NOMO-1 (cell line): ENCODE data around the gene PRODH2.
A peak's percentile ranks its signal among the peaks of the same experiment; 100 is the strongest.

Experiments
- DNase-seq, 2 experiments: peaks; one replicate each; lab custom pipeline; 2025; ENCODE audit not compliant: unreplicated experiment in 2 of 2; lab: John Stamatoyannopoulos, UW

The PRODH2 gene

DNA sequence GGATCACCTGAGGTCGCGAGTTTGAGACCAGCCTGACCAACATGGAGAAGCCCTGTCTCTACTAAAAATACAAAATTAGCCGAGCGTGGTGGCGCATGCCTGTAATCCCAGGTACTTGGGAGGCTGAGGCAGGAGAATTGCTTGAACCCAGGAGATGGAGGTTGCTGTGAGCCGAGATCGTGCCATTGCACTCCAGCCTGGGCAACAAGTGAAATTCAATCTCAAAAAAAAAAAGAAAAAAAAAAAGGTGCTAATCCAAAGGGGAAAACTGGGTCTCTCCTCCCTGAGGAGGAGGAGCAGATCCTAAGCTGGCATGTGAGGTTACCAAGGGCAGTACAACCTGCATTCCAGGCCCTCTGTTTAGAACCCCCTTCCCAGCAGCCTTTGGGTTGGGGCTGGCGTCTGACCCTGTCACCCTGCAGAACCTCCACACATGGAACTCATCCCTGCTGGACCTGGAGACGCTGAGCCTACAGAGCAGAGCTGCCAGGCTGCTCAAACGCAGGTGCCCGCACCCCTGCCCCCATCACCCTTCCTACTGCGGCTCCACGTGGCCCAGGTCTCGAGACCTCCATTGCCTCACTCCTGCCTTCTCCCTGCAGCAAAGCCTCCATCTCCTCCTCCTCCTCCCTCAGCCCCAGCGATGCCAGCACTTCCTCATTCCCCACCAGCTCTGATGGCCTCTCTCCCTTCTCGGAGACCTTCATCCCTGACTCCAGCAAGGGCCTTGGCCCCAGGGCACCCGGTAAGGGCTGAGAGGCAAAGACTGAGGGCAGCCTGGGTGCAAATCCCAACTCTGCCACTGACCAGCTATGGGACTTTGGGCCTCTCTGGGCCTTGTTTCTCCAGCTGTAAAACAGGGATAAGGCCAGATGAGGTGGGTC lies 48.0 kb downstream of the PRODH2 start:
- DNase-seq = no peak

DNA sequence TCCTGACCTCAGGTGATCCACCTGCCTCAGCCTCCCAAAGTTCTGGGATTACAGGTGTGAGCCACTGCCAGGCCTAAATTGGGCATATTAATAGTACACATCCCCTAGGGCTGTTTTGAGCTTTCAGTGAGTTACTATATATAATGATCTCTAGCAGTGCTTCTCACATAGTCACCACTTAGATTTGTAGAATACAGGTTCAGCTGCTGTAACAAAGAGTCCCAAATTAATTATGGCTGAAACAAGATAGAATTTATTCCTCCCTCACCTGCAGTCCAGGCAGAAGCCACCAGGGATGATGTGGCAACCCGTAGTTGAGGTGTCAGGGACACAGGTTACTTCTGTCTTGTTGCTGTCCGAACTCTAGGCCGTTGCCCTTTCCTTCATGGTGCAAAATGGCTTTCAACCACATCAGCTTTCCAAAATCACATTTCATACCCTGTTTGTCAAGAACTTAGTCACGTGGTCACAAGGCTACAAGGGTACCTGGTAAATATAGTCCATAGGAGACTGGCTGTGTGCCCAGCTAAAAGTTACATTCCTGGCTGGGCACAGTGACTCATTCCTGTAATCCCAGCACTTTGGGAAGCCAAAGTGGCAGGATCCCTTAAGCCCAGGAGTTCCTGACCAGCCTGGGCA lies 51.8 kb downstream of the PRODH2 start:
- DNase-seq = no peak

DNA sequence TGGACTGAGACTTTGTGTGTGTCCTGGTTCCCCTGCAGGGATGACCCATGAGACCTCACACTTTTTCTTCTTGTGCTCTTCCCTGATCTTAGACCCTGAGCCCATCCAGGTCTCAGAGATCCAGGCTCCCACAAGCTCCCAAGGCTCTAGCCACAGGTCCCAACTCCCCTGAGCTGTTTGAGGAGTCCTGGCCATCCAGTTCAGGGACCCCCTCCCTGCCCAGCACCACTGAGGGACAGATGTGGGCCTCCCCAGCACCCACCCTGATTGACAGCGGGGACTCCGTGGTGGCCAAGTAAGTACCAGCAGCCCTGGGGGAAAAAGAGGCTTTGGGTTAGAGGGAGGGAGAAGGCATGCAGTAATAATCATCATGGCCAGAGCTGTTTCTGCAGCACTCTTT lies 52.9 kb downstream of the PRODH2 start:
- no peak for DNase-seq

DNA sequence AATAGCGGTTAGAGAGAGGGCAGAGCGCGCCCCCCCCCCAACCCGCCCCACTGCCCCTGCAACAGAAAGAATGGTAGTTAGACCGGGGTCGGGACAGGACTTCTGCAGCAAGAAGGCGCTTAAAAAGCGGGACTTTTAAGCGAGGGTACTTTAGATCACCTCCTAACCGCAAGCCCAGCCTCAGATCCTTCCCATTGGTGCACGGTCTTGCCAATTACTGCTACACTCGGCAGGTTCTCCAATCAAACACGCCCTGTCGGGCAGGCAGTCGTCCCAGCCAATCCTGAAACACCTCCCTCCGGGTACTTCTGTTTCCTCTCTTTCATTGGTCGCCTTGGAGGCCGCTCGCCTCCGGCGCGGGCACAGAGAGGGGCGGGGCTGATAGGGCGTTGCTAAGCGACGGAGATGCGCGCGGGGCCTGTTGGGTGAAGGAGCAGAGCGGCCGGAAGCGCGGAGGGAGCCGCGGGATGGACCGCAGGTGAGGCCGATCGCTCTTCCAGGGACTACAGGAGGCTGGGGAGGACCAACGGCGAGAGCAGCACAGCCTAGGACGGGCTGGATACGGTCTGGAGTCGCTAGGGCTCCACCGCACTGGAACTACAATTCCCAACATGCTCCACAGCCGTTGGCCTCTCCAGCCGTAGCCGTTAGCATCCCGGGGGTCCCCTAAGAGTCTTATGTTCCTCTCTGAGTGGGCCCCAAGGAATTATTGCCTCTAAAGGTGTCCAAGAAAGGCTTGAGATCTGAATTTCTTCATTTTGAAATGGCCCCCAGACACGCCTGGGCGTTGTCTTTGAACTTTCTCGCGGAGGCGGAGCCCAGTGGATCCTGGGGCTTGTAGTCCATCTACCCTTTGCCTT lies 54.7 kb downstream of the PRODH2 start, which contains the start of gene PROSER3:
PROSER3 (plus strand) TSS at position 428 of the 860 bp plus-strand sequence; CDS start at position 468, 40 bp downstream.
- peak; percentile 98 to 99 for DNase-seq

DNA sequence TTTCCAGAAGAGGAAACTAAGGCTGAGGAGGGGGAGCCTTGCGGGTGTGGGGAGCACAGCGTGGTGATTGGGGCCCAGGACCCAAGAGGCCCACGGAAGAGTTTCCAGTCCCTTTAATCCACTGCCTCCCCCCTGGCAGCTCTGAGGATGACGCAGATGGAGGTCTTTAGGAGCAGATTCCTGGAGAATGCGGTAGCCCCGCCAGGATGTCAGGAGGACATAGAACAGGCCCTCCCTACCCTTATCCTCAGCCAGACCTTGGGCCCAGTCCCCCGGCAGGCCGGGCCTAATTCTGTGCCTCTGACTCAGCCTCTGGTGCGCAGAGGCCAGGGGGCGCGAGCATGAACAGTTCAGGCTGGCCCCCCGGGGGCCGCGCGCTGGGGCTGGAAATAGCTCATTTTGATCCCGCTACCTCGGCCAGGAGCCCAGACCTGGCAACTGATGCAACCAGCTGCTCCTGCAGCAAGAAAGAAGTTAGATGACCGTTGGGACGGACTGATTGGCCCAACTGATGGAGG lies 55.4 kb downstream of the PRODH2 start:
- DNase-seq = no peak

DNA sequence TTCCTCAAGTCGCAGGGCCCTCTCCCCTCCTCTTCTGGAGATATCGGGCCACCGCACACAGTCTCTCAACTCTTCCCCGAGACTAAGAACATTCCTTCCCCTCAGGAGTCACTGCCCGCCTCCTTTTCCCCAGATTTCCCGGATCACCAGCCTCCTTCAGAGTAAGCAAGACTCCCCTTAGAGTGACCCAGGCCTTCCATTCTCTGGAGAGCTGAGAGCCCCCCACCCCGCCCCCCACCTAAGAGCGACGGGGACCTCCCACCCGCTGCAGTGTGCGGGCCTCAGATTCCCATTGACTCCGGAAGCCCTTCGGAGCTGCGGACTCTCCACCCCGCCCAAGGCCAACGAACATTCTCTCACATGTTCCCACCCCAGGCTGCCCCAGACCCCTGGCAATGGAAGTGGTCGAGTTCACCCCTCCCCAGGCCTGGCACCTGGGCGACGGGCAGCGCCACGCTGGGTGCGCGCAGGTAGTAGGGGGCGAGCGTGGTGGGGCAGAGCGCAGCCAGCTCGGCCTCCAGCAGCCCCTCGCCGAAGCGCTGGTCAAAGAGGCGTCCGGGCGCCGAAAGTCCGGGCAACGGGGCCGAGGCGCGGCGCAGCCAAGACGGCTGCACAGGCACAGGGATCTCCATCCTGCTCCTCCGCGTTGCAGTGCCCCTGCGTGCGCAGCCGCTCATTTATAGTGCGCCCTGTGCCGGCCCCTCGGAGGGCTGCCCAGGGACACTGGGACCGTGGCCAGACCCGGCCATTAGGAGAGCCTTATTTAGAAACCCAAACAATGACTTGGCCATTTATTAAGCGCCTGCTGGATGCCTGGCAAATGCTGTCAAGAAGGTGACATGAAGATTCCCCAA lies 56.0 kb downstream of the PRODH2 start, which contains the start of gene HSPB6:
HSPB6 (minus strand) TSS at position 653 of the 854 bp plus-strand sequence; CDS start at position 632, 21 bp downstream.
- no peak for DNase-seq

GRCh38 chr19:35755550-35756376 lies 56.9 kb downstream of the PRODH2 start:
- no peak for DNase-seq

GRCh38 chr19:35755131-35755549 lies 57.5 kb downstream of the PRODH2 start:
- no peak for DNase-seq

GRCh38 chr19:35754370-35755130 lies 58.1 kb downstream of the PRODH2 start:
- DNase-seq = no peak

GRCh38 chr19:35753634-35754369 lies 58.8 kb downstream of the PRODH2 start:
- no peak for DNase-seq

- no peak for DNase-seq
These were observed 59.8 kb downstream of the PRODH2 start for GRCh38 chr19:35752746-35753350.

GRCh38 chr19:35751839-35752745 lies 60.6 kb downstream of the PRODH2 start:
- DNase-seq = no peak

- DNase-seq = no peak
These were observed 62.5 kb downstream of the PRODH2 start for GRCh38 chr19:35750167-35750566.
